Parathyroid adenoma (tissue), 2 donors: ENCODE results near the gene CCNJL.

ENCODE experiments used
- H2AFZ ChIP-seq: fragments of 300-600 bp; sonication (generic); one replicate; pipeline ENCODE4 v1.7.0; 2017; ENCODE audit warnings: antibody characterized with exemption, mild to moderate bottlenecking
- H3K27ac ChIP-seq: fragments of 300-600 bp; sonication (generic); one replicate; pipeline ENCODE4 v1.7.0; 2017
- H3K27me3 ChIP-seq: fragments of 300-600 bp; sonication (generic); one replicate; pipeline ENCODE4 v1.7.0; 2017; ENCODE audit warnings: low read length; ENCODE audit not compliant: control insufficient read depth, insufficient read depth
- H3K36me3 ChIP-seq: fragments of 300-600 bp; sonication (generic); one replicate; pipeline ENCODE4 v1.7.0; 2017; ENCODE audit warnings: low read length; ENCODE audit not compliant: control insufficient read depth, insufficient read depth
- H3K4me1 ChIP-seq: fragments of 300-600 bp; sonication (generic); one replicate; pipeline ENCODE4 v1.7.0; 2017; ENCODE audit warnings: control low read depth
- H3K4me2 ChIP-seq: fragments of 300-600 bp; sonication (generic); one replicate; pipeline ENCODE4 v1.7.0; 2017; ENCODE audit warnings: low read length
- H3K4me3 ChIP-seq: fragments of 300-600 bp; sonication (generic); one replicate; pipeline ENCODE4 v1.7.0; 2017; ENCODE audit warnings: low read depth, low read length
- H3K79me2 ChIP-seq: fragments of 300-600 bp; sonication (generic); one replicate; pipeline ENCODE4 v1.7.0; 2017; ENCODE audit warnings: control low read depth
- H3K9ac ChIP-seq: fragments of 300-600 bp; sonication (generic); one replicate; pipeline ENCODE4 v1.7.0; 2017; ENCODE audit warnings: mild to moderate bottlenecking
- H3K9me3 ChIP-seq: fragments of 300-600 bp; sonication (generic); one replicate; pipeline ENCODE4 v1.7.0; 2017; ENCODE audit warnings: low read length; ENCODE audit not compliant: control insufficient read depth
- CTCF ChIP-seq: fragments of 300-600 bp; sonication (generic); IDR thresholded peaks from one replicate; pipeline ENCODE4 v1.7.0; 2017; ENCODE audit warnings: antibody characterized with exemption, mild to moderate bottlenecking
- donor health status: primary hyperparathyroidism.

CCNJL gene

DNA sequence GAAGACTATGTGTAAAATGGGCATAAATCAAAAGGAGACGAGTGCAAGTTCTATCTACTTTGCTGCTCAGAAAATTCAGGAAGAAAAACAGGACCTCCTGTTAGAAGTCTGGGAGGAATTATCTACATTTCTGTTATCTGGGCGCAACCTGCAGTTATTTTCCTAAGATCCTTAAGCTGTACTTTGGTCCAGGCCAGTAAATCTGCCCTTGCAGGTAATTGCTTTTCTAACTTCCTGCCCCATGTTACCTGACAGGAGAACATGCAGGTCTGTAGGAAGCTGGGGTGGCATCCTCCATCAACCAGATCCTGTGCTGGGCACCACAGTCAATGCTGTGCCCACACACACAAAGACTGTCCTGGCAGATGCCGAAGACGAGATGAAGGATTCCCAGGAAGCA lies 5.7 kb downstream of the CCNJL start:
- no peak for TF ChIP-seq CTCF
- Histone ChIP-seq H2AFZ (no peak overlapping the region), H3K4me1 (no peaks in the 10 kb centered on the region), H3K9me3 (no peaks in the 10 kb centered on the region), H3K27me3 (no peaks in the 10 kb centered on the region), H3K36me3 (no peaks in the 10 kb centered on the region), H3K4me2 (no peak overlapping the region), H3K79me2 (no peaks in the 10 kb centered on the region), H3K4me3 (no peak overlapping the region), H3K27ac (no peak overlapping the region), H3K9ac (no peak overlapping the region)

DNA sequence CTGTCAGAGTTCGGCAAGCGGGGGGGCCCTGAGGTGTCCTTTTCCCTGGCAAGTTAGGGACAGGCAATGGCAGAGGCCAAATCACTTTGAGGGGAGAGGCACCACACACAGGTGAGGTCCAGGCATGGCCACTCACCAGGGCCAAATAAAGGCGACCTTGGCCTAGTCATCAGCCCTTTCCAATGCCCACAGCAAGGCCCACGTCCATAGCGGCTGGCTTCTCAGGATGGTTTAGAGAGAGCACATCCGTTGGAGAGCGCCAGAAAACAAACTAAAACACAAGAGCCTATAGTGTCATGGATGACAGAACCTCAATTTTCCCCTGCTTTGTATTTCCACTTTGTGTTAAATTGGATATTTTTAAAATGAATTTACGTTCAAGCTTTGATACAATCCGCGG lies 7.0 kb downstream of the CCNJL start:
- H3K4me2 ChIP-seq = no peak overlapping the region
- H3K4me1 ChIP-seq = no peaks in the 10 kb centered on the region
- H3K27ac ChIP-seq = no peak overlapping the region
- no peaks in the 10 kb centered on the region for H3K36me3 ChIP-seq
- H3K79me2 ChIP-seq = no peaks in the 10 kb centered on the region
- H3K9me3 ChIP-seq = no peaks in the 10 kb centered on the region
- no peaks in the 10 kb centered on the region for H3K27me3 ChIP-seq
- TF ChIP-seq CTCF = no peak
- no peak overlapping the region for H2AFZ ChIP-seq
- no peak overlapping the region for H3K9ac ChIP-seq
- no peak overlapping the region for H3K4me3 ChIP-seq

DNA sequence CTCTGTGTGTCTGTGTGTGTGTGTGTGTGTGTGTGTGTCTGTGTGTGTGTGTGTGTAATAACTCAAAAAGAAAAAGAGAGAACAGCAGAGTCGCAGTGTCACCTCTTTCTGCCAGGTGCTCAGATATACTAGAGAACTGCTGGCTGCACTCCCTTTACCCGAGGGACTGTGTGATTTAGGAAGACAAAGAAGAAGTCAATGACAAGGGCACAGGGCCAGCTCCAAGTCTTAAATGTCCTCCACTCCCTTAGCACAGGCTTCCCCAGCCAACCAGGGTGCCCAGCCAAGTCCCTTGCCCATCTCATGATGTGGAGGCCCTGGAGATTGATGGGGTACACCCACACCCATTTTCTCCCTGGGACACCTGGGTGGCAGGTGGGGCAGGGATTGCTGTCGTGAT lies 8.7 kb downstream of the CCNJL start:
- no peak for TF ChIP-seq CTCF
- H3K79me2 ChIP-seq = no peaks in the 10 kb centered on the region
- no peak overlapping the region for H3K9ac ChIP-seq
- H3K36me3 ChIP-seq = no peaks in the 10 kb centered on the region
- no peak overlapping the region for H3K27ac ChIP-seq
- no peak overlapping the region for H2AFZ ChIP-seq
- H3K4me1 ChIP-seq = no peaks in the 10 kb centered on the region
- H3K27me3 ChIP-seq = no peaks in the 10 kb centered on the region
- H3K9me3 ChIP-seq = no peaks in the 10 kb centered on the region
- H3K4me2 ChIP-seq = no peak overlapping the region
- no peak overlapping the region for H3K4me3 ChIP-seq

DNA sequence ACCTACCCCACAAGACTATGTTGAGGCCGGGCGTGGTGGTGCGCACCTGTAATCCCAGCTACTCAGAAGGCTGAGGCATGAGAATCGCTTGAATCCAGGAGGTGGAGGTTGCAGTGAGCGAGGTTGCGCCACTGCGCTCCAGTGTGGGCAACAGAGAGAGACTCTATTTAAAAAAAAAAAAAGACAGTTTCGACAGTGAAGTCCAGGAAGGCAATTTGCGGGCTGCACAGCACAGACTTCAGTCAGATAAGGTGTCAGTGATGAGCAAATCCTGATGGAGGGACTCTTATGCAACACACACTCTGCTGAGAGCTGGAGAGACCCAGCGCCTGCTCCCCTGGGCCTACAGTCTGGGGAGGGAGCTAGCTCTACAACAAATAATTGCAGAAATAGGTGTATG lies 14.2 kb downstream of the CCNJL start:
- TF ChIP-seq CTCF = no peak
- H3K4me3 ChIP-seq = no peak overlapping the region
- no peaks in the 10 kb centered on the region for H3K79me2 ChIP-seq
- H3K4me1 ChIP-seq = no peaks in the 10 kb centered on the region
- H3K27me3 ChIP-seq = no peaks in the 10 kb centered on the region
- no peaks in the 10 kb centered on the region for H3K36me3 ChIP-seq
- no peaks in the 10 kb centered on the region for H3K9me3 ChIP-seq
- H3K27ac ChIP-seq = no peak overlapping the region
- H2AFZ ChIP-seq = no peak overlapping the region
- H3K4me2 ChIP-seq = no peak overlapping the region
- H3K9ac ChIP-seq = no peak overlapping the region

- H2AFZ ChIP-seq = no peak overlapping the region
- no peak overlapping the region for H3K27ac ChIP-seq
- H3K9ac ChIP-seq = no peak overlapping the region
- TF ChIP-seq CTCF = no peak
- no peak overlapping the region for H3K4me3 ChIP-seq
- no peak overlapping the region for H3K4me2 ChIP-seq
- H3K4me1 ChIP-seq = no peaks in the 10 kb centered on the region
- H3K79me2 ChIP-seq = no peaks in the 10 kb centered on the region
- H3K27me3 ChIP-seq = no peaks in the 10 kb centered on the region
- H3K9me3 ChIP-seq = no peaks in the 10 kb centered on the region
- no peaks in the 10 kb centered on the region for H3K36me3 ChIP-seq
These were observed 14.6 kb downstream of the CCNJL start for GRCh38 chr5:160297776-160298175.
